Kidney glomerular epithelial cell (primary cell): ENCODE data around the gene DUSP5.

Experiments
- DNase-seq: peaks from one replicate; lab custom pipeline; 2025; lab: John Stamatoyannopoulos, UW

The DUSP5 gene

GRCh38 chr10:110547139-110547761 is 49.5 kb downstream of the DUSP5 start:
- peak; percentile 48 for DNase-seq

GRCh38 chr10:110548002-110548401 is 50.3 kb downstream of the DUSP5 start:
- no peak for DNase-seq

- no peak for DNase-seq
Measured at GRCh38 chr10:110549211-110549610, 51.5 kb downstream of the DUSP5 start.

GRCh38 chr10:110553905-110554304 is 56.2 kb downstream of the DUSP5 start:
- DNase-seq: no peak

GRCh38 chr10:110556296-110556695 is 58.6 kb downstream of the DUSP5 start:
- DNase-seq: no peak

GRCh38 chr10:110556969-110557601 is 59.4 kb downstream of the DUSP5 start:
- DNase-seq: no peak

- DNase-seq: no peak
Measured at GRCh38 chr10:110558041-110558440, 60.3 kb downstream of the DUSP5 start.

- DNase-seq: no peak
Measured at GRCh38 chr10:110560012-110560411, 62.3 kb downstream of the DUSP5 start.
